Neutrophil (primary cell): ENCODE measurements around the gene MFF.

ENCODE experiments used
- H3K27ac ChIP-seq: fragments of 200-600 bp; sonication (generic); 2 replicates; pipeline ENCODE4 v1.5.1; 2016; ENCODE audit warnings: mild to moderate bottlenecking, moderate library complexity
- H3K27me3 ChIP-seq: fragments of 200-600 bp; sonication (generic); 2 replicates; pipeline ENCODE4 v1.6.0; 2016; ENCODE audit warnings: mild to moderate bottlenecking
- H3K36me3 ChIP-seq: fragments of 200-600 bp; sonication (generic); 2 replicates; pipeline ENCODE4 v1.5.1; 2017
- H3K4me1 ChIP-seq, 2 experiments: fragments of 200-600 bp in 1 of 2; sonication (generic) in 1 of 2; 1 replicate in 1 of 2; 2 replicates in 1 of 2; pipeline versions ENCODE4 v1.5.1 to v1.6.1; 2013 to 2016; ENCODE audit warnings: low read depth in 1 of 2, low read length in 1 of 2, mild to moderate bottlenecking in 1 of 2, moderate library complexity in 1 of 2; ENCODE audit not compliant: control insufficient read depth in 1 of 2, insufficient read depth in 1 of 2
- H3K4me3 ChIP-seq, 2 experiments: fragments of 200-600 bp in 1 of 2; sonication (generic) in 1 of 2; 1 replicate in 1 of 2; 2 replicates in 1 of 2; pipeline ENCODE4 v1.5.1; 2013 to 2016; ENCODE audit warnings: low read depth in 1 of 2, low read length in 1 of 2, mild to moderate bottlenecking in 1 of 2, moderate library complexity in 1 of 2
- H3K9me3 ChIP-seq: fragments of 200-600 bp; sonication (generic); 2 replicates; pipeline ENCODE4 v1.5.1; 2016
- TF ChIP-seq, protein P1 (sequence below): fragments of 200-600 bp; sonication (generic); IDR thresholded peaks from 2 replicates; pipeline ENCODE4 v1.5.1; 2016; ENCODE audit warnings: antibody characterized with exemption

The MFF gene

DNA sequence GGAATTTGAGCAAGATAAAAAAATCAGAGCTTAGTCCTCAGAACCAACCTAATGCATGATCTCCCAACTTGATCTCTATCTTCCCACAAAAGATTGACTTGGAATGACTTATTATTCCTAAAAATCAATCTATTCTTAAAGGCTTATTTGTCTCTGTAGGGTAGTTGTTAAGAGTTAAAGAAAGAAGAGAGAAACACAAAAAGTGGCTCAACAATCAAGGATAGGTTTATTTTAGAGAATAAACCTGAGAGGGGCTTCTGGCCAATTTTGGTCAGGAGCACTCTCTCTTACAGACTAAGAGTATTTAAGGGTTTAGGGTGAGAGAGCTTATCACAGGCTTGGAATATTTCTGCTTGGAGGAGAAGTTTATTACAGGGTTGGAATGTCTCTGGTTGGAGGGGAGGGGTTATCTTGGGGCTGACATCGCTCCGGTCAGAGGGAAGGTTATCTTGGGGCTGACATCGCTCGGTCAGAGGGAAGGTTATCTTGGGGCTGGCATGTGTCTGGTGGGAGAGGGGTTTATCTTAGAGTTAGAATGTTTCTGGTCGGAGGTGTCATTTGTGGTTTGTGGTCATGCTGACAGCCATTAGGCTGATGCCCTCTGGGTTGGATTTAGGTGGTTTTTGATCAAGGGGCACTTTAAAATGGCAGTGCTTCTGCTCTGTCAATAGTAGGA is 2.4 kb upstream of the MFF start:
- Histone ChIP-seq H3K9me3 (no peaks in the 10 kb centered on the region), H3K27me3 (peaks cover 12% of the 10 kb centered on the region), H3K36me3 (no peaks in the 10 kb centered on the region), H3K4me3 (no peak overlapping the region), H3K4me1 (peaks cover 14 to 17% of the 10 kb centered on the region in 2 experiments), H3K27ac (no peak overlapping the region)
- TF ChIP-seq, protein P1, sequence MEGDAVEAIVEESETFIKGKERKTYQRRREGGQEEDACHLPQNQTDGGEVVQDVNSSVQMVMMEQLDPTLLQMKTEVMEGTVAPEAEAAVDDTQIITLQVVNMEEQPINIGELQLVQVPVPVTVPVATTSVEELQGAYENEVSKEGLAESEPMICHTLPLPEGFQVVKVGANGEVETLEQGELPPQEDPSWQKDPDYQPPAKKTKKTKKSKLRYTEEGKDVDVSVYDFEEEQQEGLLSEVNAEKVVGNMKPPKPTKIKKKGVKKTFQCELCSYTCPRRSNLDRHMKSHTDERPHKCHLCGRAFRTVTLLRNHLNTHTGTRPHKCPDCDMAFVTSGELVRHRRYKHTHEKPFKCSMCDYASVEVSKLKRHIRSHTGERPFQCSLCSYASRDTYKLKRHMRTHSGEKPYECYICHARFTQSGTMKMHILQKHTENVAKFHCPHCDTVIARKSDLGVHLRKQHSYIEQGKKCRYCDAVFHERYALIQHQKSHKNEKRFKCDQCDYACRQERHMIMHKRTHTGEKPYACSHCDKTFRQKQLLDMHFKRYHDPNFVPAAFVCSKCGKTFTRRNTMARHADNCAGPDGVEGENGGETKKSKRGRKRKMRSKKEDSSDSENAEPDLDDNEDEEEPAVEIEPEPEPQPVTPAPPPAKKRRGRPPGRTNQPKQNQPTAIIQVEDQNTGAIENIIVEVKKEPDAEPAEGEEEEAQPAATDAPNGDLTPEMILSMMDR, result no peak

DNA sequence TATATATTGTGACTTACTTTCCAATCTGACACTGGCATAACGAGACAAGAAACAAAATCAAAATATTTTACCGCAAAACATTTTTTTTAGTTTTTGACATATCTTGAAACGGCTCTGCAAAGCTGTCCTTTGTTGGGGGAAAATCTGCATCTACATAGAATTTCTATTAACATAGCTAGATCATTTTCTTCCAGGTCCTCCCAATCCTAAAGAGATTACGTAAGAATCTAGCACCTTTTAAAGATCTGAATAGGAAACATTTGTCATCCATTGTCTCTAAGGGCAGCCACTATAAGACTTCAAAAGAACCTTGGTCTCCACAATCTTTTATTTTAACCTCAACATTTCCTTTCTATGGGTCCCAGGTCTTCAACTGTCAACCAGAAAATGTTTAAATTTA is 1.2 kb upstream of the MFF start:
- Histone ChIP-seq H3K36me3 (no peaks in the 10 kb centered on the region), H3K4me3 (no peak overlapping the region), H3K9me3 (no peaks in the 10 kb centered on the region), H3K27ac (no peak overlapping the region), H3K4me1 (peaks cover 14 to 17% of the 10 kb centered on the region in 2 experiments), H3K27me3 (peaks cover 11% of the 10 kb centered on the region)
- TF ChIP-seq, protein P1, result no peak

DNA sequence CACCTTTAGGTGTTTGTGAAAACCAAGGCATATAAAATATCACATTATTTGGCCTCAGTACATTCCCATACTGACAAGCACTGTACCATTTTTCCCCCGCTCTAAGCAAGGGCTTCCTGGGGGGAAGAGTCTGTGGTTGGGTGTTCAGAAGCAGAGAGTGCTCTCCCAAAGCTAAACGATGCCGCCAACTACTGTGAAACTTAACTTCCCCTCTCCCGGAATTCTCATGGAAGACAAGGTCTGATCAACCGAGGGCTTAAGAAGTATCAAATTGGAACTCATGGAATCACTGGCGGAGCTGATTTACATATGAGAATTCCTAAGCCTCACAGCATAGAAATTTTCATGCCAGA is 433 bp upstream of the MFF start:
- Histone ChIP-seq H3K27ac (peak overlapping the region; percentile 83), H3K4me3 (peak overlapping the region; percentile 73 to 97), H3K4me1 (peaks cover 14 to 17% of the 10 kb centered on the region in 2 experiments), H3K27me3 (peaks cover 6% of the 10 kb centered on the region), H3K9me3 (no peaks in the 10 kb centered on the region), H3K36me3 (no peaks in the 10 kb centered on the region)
- TF ChIP-seq, protein P1, result no peak

DNA sequence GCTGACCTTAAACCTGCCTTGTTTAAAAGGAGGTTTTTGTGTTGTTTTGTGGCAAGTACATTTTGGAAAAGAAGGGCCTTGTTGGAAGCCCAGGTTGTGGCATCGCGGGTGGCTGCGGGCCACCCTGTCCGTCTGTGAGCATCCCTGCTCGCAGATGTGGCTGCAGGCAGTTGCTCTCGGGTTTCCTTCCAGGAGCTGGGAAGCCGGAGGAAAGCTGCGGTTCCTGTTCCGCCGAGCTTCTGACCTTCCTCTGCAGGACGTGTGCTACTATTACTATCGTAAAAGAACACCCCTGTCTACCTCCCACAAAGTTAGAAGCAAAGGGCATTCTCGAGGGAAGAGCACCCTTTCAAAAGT is 766 bp downstream of the MFF start:
- Histone ChIP-seq H3K4me3 (peak overlapping the region; percentile 73 to 97), H3K27me3 (peaks cover 6% of the 10 kb centered on the region), H3K4me1 (peaks cover 14 to 17% of the 10 kb centered on the region in 2 experiments), H3K9me3 (no peaks in the 10 kb centered on the region), H3K27ac (peak overlapping the region; percentile 83), H3K36me3 (peaks cover 5% of the 10 kb centered on the region)
- TF ChIP-seq, protein P1, result no peak

DNA sequence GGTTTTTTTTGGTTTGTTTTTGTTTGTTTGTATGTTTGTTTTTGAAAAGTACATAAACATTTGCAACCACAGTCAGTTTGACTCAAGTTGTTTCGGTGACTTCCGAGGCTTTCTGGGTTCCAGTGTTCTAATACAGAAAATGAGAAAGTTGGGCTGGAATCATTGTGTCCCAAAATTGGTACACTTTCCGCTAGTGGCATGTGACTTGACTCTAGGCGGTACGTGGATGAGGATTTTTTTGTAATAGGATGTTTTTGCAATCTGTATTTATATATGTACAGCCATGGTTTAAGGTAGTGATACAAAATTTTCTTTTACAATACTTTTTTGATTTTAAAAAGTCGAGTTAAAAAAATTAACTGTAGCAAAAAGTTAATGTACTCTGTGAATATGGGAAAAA is 1.7 kb downstream of the MFF start:
- Histone ChIP-seq H3K4me3 (no peak overlapping the region), H3K36me3 (peaks cover 7% of the 10 kb centered on the region)

More for the DNA sequence above, 1.7 kb downstream of the MFF start:
- TF ChIP-seq, protein P1, result no peak
- H3K4me1 ChIP-seq, result peaks cover 14 to 17% of the 10 kb centered on the region in 2 experiments
- H3K27me3 ChIP-seq, result peaks cover 6% of the 10 kb centered on the region
- no peak overlapping the region for H3K27ac ChIP-seq
- H3K9me3 ChIP-seq, result no peaks in the 10 kb centered on the region
